Astrocyte (in vitro differentiated cells and primary cell): ENCODE data around the gene HTR1D. TPM values are rescaled to one million over a fixed set of nuclear protein-coding genes. Genes with fewer than 3 reads are reported as not detected.

Source experiments
- DNase-seq: peaks from one replicate; pipeline ENCODE4 v3.0.0-alpha.2; 2010; ENCODE audit warnings: low read depth
- FAIRE-seq: peaks from 2 replicates; lab custom pipeline; 2011; peaks lifted over from hg19 to GRCh38; lab: Jason Lieb, UNC
- H2AFZ ChIP-seq: 2 replicates; pipeline ENCODE4 v1.6.0; 2012; ENCODE audit warnings: low read depth, low read length, inconsistent platforms
- H3K27ac ChIP-seq: 2 replicates; pipeline ENCODE4 v1.5.1; 2011; ENCODE audit warnings: low read depth, low read length, inconsistent platforms
- H3K27me3 ChIP-seq: 2 replicates; pipeline ENCODE4 v1.6.0; 2011; ENCODE audit warnings: low read length, inconsistent platforms; ENCODE audit not compliant: insufficient read depth
- H3K36me3 ChIP-seq: 2 replicates; pipeline ENCODE4 v1.5.1; 2011; ENCODE audit warnings: low read length, inconsistent platforms; ENCODE audit not compliant: insufficient read depth
- H3K4me1 ChIP-seq: 2 replicates; pipeline ENCODE4 v1.5.1; 2011; ENCODE audit warnings: low read length, inconsistent platforms; ENCODE audit not compliant: insufficient read depth
- H3K4me2 ChIP-seq: 2 replicates; pipeline ENCODE4 v1.6.0; 2012; ENCODE audit warnings: low read length, inconsistent platforms
- H3K4me3 ChIP-seq: 2 replicates; pipeline ENCODE4 v1.5.1; 2011; ENCODE audit warnings: low read depth, mild to moderate bottlenecking, low read length, inconsistent platforms; ENCODE audit not compliant: insufficient read depth
- H3K79me2 ChIP-seq: 2 replicates; pipeline ENCODE4 v1.6.0; 2012; ENCODE audit warnings: mild to moderate bottlenecking, low read length, inconsistent platforms; ENCODE audit not compliant: insufficient read depth
- H3K9ac ChIP-seq: 2 replicates; pipeline ENCODE4 v1.6.0; 2012; ENCODE audit warnings: mild to moderate bottlenecking, low read length, inconsistent platforms
- H3K9me3 ChIP-seq: 2 replicates; pipeline ENCODE4 v1.5.1; 2012; ENCODE audit warnings: low read depth, mild to moderate bottlenecking, low read length, inconsistent platforms; ENCODE audit not compliant: insufficient read depth
- H4K20me1 ChIP-seq: 2 replicates; pipeline ENCODE4 v1.6.0; 2012; ENCODE audit warnings: low read length, inconsistent platforms; ENCODE audit not compliant: insufficient read depth
- H3K27ac Mint-ChIP-seq: one replicate; pipeline ENCODE4 v1.8.0; 2021; ENCODE audit warnings: mild to moderate bottlenecking, mixed read lengths; ENCODE audit not compliant: unreplicated experiment
- H3K27me3 Mint-ChIP-seq: one replicate; pipeline ENCODE4 v1.8.0; 2021; ENCODE audit warnings: low read depth, mixed read lengths; ENCODE audit not compliant: unreplicated experiment
- H3K36me3 Mint-ChIP-seq: one replicate; pipeline ENCODE4 v1.8.0; 2021; ENCODE audit warnings: low read depth, mixed read lengths; ENCODE audit not compliant: unreplicated experiment
- H3K4me1 Mint-ChIP-seq: one replicate; pipeline ENCODE4 v1.8.0; 2021; ENCODE audit warnings: low read depth, mixed read lengths; ENCODE audit not compliant: unreplicated experiment
- H3K4me3 Mint-ChIP-seq: one replicate; pipeline ENCODE4 v1.8.0; 2021; ENCODE audit warnings: mild to moderate bottlenecking, moderate library complexity, mixed read lengths; ENCODE audit not compliant: unreplicated experiment
- H3K9me3 Mint-ChIP-seq: one replicate; pipeline ENCODE4 v1.8.0; 2021; ENCODE audit warnings: mild to moderate bottlenecking, mixed read lengths; ENCODE audit not compliant: unreplicated experiment
- EZH2 ChIP-seq: IDR thresholded peaks from 2 replicates; pipeline ENCODE4 v1.6.1; 2012; ENCODE audit warnings: mild to moderate bottlenecking, low read length, inconsistent platforms; ENCODE audit not compliant: insufficient read depth
- total RNA-seq: library from RNA; stranded (reverse); gene quantifications from 2 replicates; pipeline ENCODE4 v1.2.1, GENCODE V29; 2021
- TF ChIP-seq, protein P1 (sequence below): IDR thresholded peaks from 2 replicates; pipeline ENCODE4 v1.5.1; 2011; ENCODE audit warnings: low read depth, mild to moderate bottlenecking, inconsistent platforms, low read length, moderate library complexity; ENCODE audit not compliant: insufficient read depth

The HTR1D gene
- total RNA-seq, 1 donor from 2014 or later = 3.3 TPM

DNA sequence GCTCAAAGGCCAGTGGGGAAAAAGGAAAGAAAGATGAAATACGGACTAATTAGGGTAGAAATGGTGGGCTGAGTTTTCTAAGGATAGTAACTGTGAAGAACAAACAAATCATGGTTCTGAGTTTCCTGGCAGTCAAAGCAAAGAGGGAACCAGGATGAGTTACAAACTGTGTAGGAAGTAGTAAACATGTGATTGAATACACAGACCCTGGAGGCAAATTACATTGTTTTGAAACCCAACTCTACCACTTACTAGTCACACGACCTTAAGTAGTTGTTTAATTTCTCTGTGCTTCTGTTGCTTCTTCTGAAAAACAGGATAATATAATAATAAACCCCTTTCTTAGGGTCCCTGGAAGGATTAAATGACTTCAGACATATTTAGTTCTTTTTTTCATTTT, 37.4 kb downstream of the HTR1D start:
- no peak overlapping the region for H3K4me3 ChIP-seq
- H3K9ac ChIP-seq = no peak overlapping the region
- H3K27ac ChIP-seq = no peak overlapping the region
- H3K4me2 ChIP-seq = no peak overlapping the region
- no peak overlapping the region for H2AFZ ChIP-seq
- no peaks in the 10 kb centered on the region for H3K36me3 ChIP-seq
- TF ChIP-seq, protein P1, sequence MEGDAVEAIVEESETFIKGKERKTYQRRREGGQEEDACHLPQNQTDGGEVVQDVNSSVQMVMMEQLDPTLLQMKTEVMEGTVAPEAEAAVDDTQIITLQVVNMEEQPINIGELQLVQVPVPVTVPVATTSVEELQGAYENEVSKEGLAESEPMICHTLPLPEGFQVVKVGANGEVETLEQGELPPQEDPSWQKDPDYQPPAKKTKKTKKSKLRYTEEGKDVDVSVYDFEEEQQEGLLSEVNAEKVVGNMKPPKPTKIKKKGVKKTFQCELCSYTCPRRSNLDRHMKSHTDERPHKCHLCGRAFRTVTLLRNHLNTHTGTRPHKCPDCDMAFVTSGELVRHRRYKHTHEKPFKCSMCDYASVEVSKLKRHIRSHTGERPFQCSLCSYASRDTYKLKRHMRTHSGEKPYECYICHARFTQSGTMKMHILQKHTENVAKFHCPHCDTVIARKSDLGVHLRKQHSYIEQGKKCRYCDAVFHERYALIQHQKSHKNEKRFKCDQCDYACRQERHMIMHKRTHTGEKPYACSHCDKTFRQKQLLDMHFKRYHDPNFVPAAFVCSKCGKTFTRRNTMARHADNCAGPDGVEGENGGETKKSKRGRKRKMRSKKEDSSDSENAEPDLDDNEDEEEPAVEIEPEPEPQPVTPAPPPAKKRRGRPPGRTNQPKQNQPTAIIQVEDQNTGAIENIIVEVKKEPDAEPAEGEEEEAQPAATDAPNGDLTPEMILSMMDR = no peak
- TF ChIP-seq EZH2 = no peak
- peaks cover 4% of the 10 kb centered on the region for H3K4me1 Mint-ChIP-seq
- no peak for FAIRE-seq
- no peak for DNase-seq
- H4K20me1 ChIP-seq = no peaks in the 10 kb centered on the region
- no peaks in the 10 kb centered on the region for H3K36me3 Mint-ChIP-seq
- H3K9me3 Mint-ChIP-seq = peaks cover 2% of the 10 kb centered on the region
- no peaks in the 10 kb centered on the region for H3K9me3 ChIP-seq
- H3K27ac Mint-ChIP-seq = no peak overlapping the region
- peaks cover 3% of the 10 kb centered on the region for H3K79me2 ChIP-seq
- no peaks in the 10 kb centered on the region for H3K27me3 ChIP-seq
- H3K4me1 ChIP-seq = peaks cover 16% of the 10 kb centered on the region
- H3K4me3 Mint-ChIP-seq = no peak overlapping the region
- peaks cover 13% of the 10 kb centered on the region for H3K27me3 Mint-ChIP-seq

DNA sequence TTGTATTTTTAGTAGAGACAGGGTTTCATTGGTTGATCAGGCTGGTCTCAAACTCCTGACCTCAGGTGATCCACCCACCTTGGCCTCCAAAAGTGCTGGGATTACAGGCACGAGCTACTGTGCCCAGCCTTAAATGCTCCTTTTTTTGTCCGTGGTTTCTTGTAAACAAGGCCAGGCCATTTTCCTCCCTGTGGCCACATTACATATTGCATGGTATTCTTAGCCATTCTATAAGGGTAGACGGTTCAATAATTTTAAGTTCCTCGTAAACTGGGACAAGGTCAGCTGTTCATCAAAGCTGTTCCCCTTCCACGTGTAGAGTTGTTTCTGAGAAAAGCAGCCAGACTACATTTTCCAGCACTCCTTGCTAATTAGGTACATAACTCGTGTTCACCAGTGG, 38.4 kb downstream of the HTR1D start:
- H3K4me3 Mint-ChIP-seq = no peak overlapping the region
- H3K36me3 Mint-ChIP-seq = no peaks in the 10 kb centered on the region
- H3K36me3 ChIP-seq = no peaks in the 10 kb centered on the region
- H3K9me3 Mint-ChIP-seq = peaks cover 2% of the 10 kb centered on the region
- no peak for DNase-seq
- H2AFZ ChIP-seq = no peak overlapping the region
- peaks cover 16% of the 10 kb centered on the region for H3K4me1 ChIP-seq
- H3K9ac ChIP-seq = no peak overlapping the region
- TF ChIP-seq EZH2 = no peak
- TF ChIP-seq, protein P1 = peak; percentile 35
- H3K79me2 ChIP-seq = peaks cover 3% of the 10 kb centered on the region
- no peak overlapping the region for H3K27ac ChIP-seq
- no peaks in the 10 kb centered on the region for H4K20me1 ChIP-seq
- no peak for FAIRE-seq
- peaks cover 4% of the 10 kb centered on the region for H3K4me1 Mint-ChIP-seq
- H3K9me3 ChIP-seq = no peaks in the 10 kb centered on the region
- H3K27ac Mint-ChIP-seq = peak overlapping the region; percentile 5
- H3K27me3 Mint-ChIP-seq = peaks cover 13% of the 10 kb centered on the region
- no peak overlapping the region for H3K4me2 ChIP-seq
- H3K4me3 ChIP-seq = no peak overlapping the region
- H3K27me3 ChIP-seq = no peaks in the 10 kb centered on the region

DNA sequence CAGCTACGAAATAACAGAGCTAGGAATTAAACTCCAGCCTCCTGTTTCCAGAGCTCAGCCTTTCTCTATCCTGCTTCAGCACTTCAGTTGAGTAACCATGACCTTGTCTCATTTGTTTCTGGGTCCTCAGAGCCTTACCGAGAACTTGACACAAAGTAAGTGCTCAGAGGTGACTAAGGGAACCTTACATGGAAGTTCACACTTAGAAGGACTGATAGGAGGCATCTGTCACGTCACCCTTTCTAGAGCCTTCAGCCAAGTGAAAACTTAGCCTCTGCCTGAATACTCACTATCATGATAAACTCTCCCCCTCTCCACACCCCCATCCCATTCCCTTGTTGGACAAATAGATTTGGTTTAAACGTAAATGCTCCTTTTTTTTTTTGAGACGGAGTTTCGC, 38.9 kb downstream of the HTR1D start:
- no peaks in the 10 kb centered on the region for H3K9me3 Mint-ChIP-seq
- no peaks in the 10 kb centered on the region for H3K27me3 ChIP-seq
- H3K27me3 Mint-ChIP-seq = peaks cover 9% of the 10 kb centered on the region
- peak overlapping the region; percentile 64 for H3K4me3 ChIP-seq
- peak overlapping the region; percentile 90 for H3K9ac ChIP-seq
- H3K4me2 ChIP-seq = peak overlapping the region; percentile 89
- DNase-seq (no peak), FAIRE-seq (no peak)
- peak overlapping the region; percentile 91 for H3K27ac ChIP-seq
- peak overlapping the region; percentile 93 for H3K27ac Mint-ChIP-seq
- H2AFZ ChIP-seq = no peak overlapping the region
- no peaks in the 10 kb centered on the region for H3K36me3 Mint-ChIP-seq
- H3K4me3 Mint-ChIP-seq = peak overlapping the region; percentile 81
- no peaks in the 10 kb centered on the region for H3K9me3 ChIP-seq
- no peaks in the 10 kb centered on the region for H3K36me3 ChIP-seq
- H4K20me1 ChIP-seq = no peaks in the 10 kb centered on the region
- H3K79me2 ChIP-seq = peaks cover 3% of the 10 kb centered on the region
- peaks cover 4% of the 10 kb centered on the region for H3K4me1 Mint-ChIP-seq
- TF ChIP-seq, protein P1 = no peak
- no peak for TF ChIP-seq EZH2
- H3K4me1 ChIP-seq = peaks cover 16% of the 10 kb centered on the region
